Endodermal cell (in vitro differentiated cells): ENCODE measurements around the gene OPRPN. TPM values are rescaled to one million over a fixed set of nuclear protein-coding genes. Genes with fewer than 3 reads are reported as not detected.

Experiments used
- DNase-seq: peaks from one replicate; pipeline ENCODE4 v3.0.0-alpha.2; 2017
- H3K27ac ChIP-seq: 2 replicates; pipeline ENCODE4 v1.5.1; 2013; ENCODE audit warnings: mild to moderate bottlenecking, low read depth, low read length, moderate library complexity
- H3K27me3 ChIP-seq: 2 replicates; pipeline ENCODE4 v1.6.1; 2013; ENCODE audit warnings: mild to moderate bottlenecking, low read length, moderate library complexity; ENCODE audit not compliant: insufficient read depth, control insufficient read depth, poor library complexity, severe bottlenecking
- H3K36me3 ChIP-seq: 2 replicates; pipeline ENCODE4 v1.7.0; 2013; ENCODE audit warnings: mild to moderate bottlenecking, low read length, moderate library complexity; ENCODE audit not compliant: control insufficient read depth, insufficient read depth
- H3K4me1 ChIP-seq: one replicate; pipeline ENCODE4 v1.7.0; 2013; ENCODE audit warnings: low read length; ENCODE audit not compliant: control insufficient read depth, insufficient read depth
- H3K4me3 ChIP-seq: 2 replicates; pipeline ENCODE4 v1.5.1; 2013; ENCODE audit warnings: mild to moderate bottlenecking, low read length, moderate library complexity
- H3K9ac ChIP-seq: 2 replicates; pipeline ENCODE4 v1.6.1; 2013; ENCODE audit warnings: mild to moderate bottlenecking, low read length, moderate library complexity; ENCODE audit not compliant: poor library complexity, severe bottlenecking; ENCODE audit errors: extremely low read depth
- H3K9me3 ChIP-seq: 2 replicates; pipeline ENCODE4 v1.6.1; 2013; ENCODE audit warnings: mild to moderate bottlenecking, low read length, moderate library complexity; ENCODE audit not compliant: control insufficient read depth
- H3K27ac Mint-ChIP-seq: 2 replicates; pipeline ENCODE4 v1.8.0; 2020; ENCODE audit warnings: mixed read lengths
- H3K27me3 Mint-ChIP-seq: 2 replicates; pipeline ENCODE4 v1.8.0; 2021; ENCODE audit warnings: mild to moderate bottlenecking, mixed read lengths; ENCODE audit not compliant: insufficient read depth
- H3K36me3 Mint-ChIP-seq: 2 replicates; pipeline ENCODE4 v1.8.0; 2020; ENCODE audit warnings: low read depth, mixed read lengths
- H3K4me1 Mint-ChIP-seq: 2 replicates; pipeline ENCODE4 v1.8.0; 2020; ENCODE audit warnings: mixed read lengths
- H3K4me3 Mint-ChIP-seq: 2 replicates; pipeline ENCODE4 v1.8.0; 2020; ENCODE audit warnings: mild to moderate bottlenecking, moderate library complexity, mixed read lengths
- H3K9me3 Mint-ChIP-seq: 2 replicates; pipeline ENCODE4 v1.8.0; 2020; ENCODE audit warnings: mild to moderate bottlenecking, mixed read lengths
- WGBS, 2 experiments: methylation state at CpG; one replicate each; pipeline versions ENCODE4 v1.1.5 to v1.1.7; 2013; ENCODE audit warnings: missing lambda C conversion rate in 2 of 2, mixed read lengths in 1 of 2; ENCODE audit not compliant: insufficient coverage in 1 of 2, insufficient read length in 1 of 2; 5-methylcytosine and 5-hydroxymethylcytosine counted together
- total RNA-seq, 2 donors: library from RNA; stranded (reverse); fragmentation: NEBNext Ultra II Directional in 1 of 2; extraction: Animal tissue kit (Norgen Biotek cat#: 25700) in 1 of 2; gene quantifications; 2 replicates in 1 of 2; 3 replicates in 1 of 2; pipeline ENCODE4 v1.2.1, GENCODE V29; 2021
- TF ChIP-seq, protein P1 (sequence below): fragments of 200-600 bp; sonication (generic); conservative IDR thresholded peaks from 2 replicates; pipeline ENCODE4 v1.5.0; 2021; ENCODE audit warnings: antibody characterized with exemption, mild to moderate bottlenecking

The OPRPN gene
- total RNA-seq, 2 donors from 2014 or later: not detected

DNA sequence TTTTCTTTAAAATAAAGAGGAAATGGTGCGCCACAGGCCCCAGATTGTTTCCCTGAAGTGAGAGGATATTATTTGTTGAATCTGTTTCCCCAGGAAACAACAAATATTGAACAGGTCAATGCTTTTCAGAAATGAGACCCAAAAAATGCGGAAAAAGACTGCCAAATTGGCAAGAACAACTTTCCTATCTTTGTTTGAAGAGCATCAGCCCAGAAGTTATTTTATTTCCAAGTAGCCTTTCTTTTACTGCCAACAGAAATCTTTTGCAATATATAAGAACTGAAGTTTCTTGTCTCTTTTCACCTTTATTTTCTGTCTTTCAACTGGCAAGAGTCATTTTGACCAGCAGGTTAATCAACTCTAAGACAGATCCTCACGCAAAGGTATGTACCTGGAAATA, 37.3 kb upstream of the OPRPN start, which contains the start of gene SMR3A:
TSS of gene SMR3A (plus strand) at position 301 of the 400 bp plus-strand sequence. CDS start 1,356 bp downstream, outside the sequence.
- Histone ChIP-seq H3K4me1 (no peaks in the 10 kb centered on the region), H3K9ac (no peak within 1 kb of the TSS), H3K9me3 (no peaks in the 10 kb centered on the region), H3K4me3 (no peak within 1 kb of the TSS), H3K27ac (no peak within 1 kb of the TSS), H3K27me3 (no peaks in the 10 kb centered on the region), H3K36me3 (no peaks in the 10 kb centered on the region)
- peaks cover 3% of the 10 kb centered on the region for H3K4me1 Mint-ChIP-seq
- no peak within 1 kb of the TSS for H3K4me3 Mint-ChIP-seq
- no peaks in the 10 kb centered on the region for H3K36me3 Mint-ChIP-seq
- 96 to 100% methylated on average over 2 to 3 of the region's 3 CpGs for WGBS, 2 experiments
- no peaks in the 10 kb centered on the region for H3K27me3 Mint-ChIP-seq
- H3K9me3 Mint-ChIP-seq: no peaks in the 10 kb centered on the region
- no peak for DNase-seq
- TF ChIP-seq, protein P1, sequence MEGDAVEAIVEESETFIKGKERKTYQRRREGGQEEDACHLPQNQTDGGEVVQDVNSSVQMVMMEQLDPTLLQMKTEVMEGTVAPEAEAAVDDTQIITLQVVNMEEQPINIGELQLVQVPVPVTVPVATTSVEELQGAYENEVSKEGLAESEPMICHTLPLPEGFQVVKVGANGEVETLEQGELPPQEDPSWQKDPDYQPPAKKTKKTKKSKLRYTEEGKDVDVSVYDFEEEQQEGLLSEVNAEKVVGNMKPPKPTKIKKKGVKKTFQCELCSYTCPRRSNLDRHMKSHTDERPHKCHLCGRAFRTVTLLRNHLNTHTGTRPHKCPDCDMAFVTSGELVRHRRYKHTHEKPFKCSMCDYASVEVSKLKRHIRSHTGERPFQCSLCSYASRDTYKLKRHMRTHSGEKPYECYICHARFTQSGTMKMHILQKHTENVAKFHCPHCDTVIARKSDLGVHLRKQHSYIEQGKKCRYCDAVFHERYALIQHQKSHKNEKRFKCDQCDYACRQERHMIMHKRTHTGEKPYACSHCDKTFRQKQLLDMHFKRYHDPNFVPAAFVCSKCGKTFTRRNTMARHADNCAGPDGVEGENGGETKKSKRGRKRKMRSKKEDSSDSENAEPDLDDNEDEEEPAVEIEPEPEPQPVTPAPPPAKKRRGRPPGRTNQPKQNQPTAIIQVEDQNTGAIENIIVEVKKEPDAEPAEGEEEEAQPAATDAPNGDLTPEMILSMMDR: no peak
- H3K27ac Mint-ChIP-seq: no peak within 1 kb of the TSS

DNA sequence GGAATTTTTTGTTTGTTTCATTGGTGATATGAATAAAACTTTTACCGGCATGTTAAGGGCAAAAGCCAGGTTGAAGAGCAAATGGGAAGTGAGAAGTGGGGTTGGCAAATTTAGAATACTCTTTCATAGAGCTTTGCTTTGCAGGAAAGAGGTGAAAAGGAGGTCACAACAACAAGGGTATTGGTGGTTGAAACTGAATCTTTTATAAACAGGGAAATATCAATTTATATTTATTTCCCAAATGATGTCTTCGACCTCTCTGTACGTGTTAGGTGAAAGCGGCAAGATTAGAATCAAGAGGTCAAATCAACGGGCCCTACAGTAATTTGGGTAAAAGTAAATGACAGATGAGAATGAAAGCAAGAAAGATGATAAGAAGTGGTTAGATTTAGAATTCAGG, 33.7 kb upstream of the OPRPN start:
- 95% methylated on average over 4 to 5 of the region's 5 CpGs for WGBS, 2 experiments
- no peak for DNase-seq
- Histone ChIP-seq H3K9me3 (no peaks in the 10 kb centered on the region), H3K27me3 (no peaks in the 10 kb centered on the region), H3K9ac (no peak overlapping the region), H3K4me3 (no peak overlapping the region), H3K4me1 (no peaks in the 10 kb centered on the region), H3K36me3 (no peaks in the 10 kb centered on the region), H3K27ac (no peak overlapping the region)
- H3K27ac Mint-ChIP-seq: no peak overlapping the region
- H3K36me3 Mint-ChIP-seq: no peaks in the 10 kb centered on the region
- TF ChIP-seq, protein P1: no peak
- H3K4me1 Mint-ChIP-seq: no peaks in the 10 kb centered on the region
- H3K27me3 Mint-ChIP-seq: no peaks in the 10 kb centered on the region
- no peaks in the 10 kb centered on the region for H3K9me3 Mint-ChIP-seq
- no peak overlapping the region for H3K4me3 Mint-ChIP-seq

DNA sequence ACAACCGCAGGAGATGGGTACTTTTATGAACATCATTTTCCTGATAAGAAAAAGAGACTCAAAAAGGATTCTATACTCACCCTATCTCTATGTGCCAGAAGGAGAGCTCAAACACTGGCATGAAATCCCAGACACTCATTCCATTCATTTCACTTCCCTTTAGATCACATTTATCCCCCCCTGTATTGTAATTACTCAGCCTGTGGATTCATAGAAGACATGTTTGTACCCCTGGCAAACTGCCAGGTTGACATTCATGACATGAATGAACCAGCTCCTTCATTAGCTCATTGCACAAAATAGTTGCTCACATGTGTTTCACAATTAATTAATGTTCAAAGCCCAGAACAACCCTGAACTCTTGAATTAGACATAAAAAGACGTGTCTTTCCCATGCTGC, 32.3 kb upstream of the OPRPN start:
- TF ChIP-seq, protein P1: no peak
- Histone ChIP-seq H3K27me3 (no peaks in the 10 kb centered on the region), H3K4me1 (no peaks in the 10 kb centered on the region), H3K36me3 (no peaks in the 10 kb centered on the region), H3K9ac (no peak overlapping the region), H3K27ac (no peak overlapping the region), H3K9me3 (no peaks in the 10 kb centered on the region), H3K4me3 (no peak overlapping the region)
- no peak overlapping the region for H3K27ac Mint-ChIP-seq
- H3K9me3 Mint-ChIP-seq: no peaks in the 10 kb centered on the region
- H3K4me1 Mint-ChIP-seq: no peaks in the 10 kb centered on the region
- WGBS, 2 experiments: 82 to 90% methylated on average over 2 of the region's 2 CpGs
- H3K27me3 Mint-ChIP-seq: no peaks in the 10 kb centered on the region
- no peak overlapping the region for H3K4me3 Mint-ChIP-seq
- no peaks in the 10 kb centered on the region for H3K36me3 Mint-ChIP-seq
- no peak for DNase-seq
